HepG2 (cell line): ENCODE measurements around the gene CIAPIN1. TPM values are rescaled to one million over a fixed set of nuclear protein-coding genes. Genes with fewer than 3 reads are reported as not detected.

Experiments
- HNRNPL ChIP-seq: fragments of 200-400 bp; formaldehyde crosslinking; IDR thresholded peaks from 2 replicates; pipeline ENCODE4 v1.6.1; 2017; ENCODE audit warnings: mild to moderate bottlenecking, low read depth, low read length
- KMT2B ChIP-seq: IDR thresholded peaks from 2 replicates; pipeline ENCODE4 v1.6.1; 2016; ENCODE audit warnings: missing genetic modification reagents, missing compliant biosample characterization
- NCOA2 ChIP-seq: sonication (generic); formaldehyde crosslinking; IDR thresholded peaks from 2 replicates; pipeline ENCODE4 v1.8.0; 2022; ENCODE audit warnings: inconsistent platforms
- NR1H2 ChIP-seq: sonication (generic); formaldehyde crosslinking; IDR thresholded peaks from 2 replicates; pipeline ENCODE4 v1.8.1; 2022; ENCODE audit warnings: low read depth, missing genetic modification reagents, borderline replicate concordance
- POLR2AphosphoS2 ChIP-seq: IDR thresholded peaks from 2 replicates; pipeline ENCODE4 v1.6.1; 2011; ENCODE audit warnings: low read depth, low read length, improper control_type of control experiment
- RARA ChIP-seq: IDR thresholded peaks from 2 replicates; pipeline ENCODE4 v1.6.1; 2016; ENCODE audit warnings: missing genetic modification reagents, missing compliant biosample characterization
- RBFOX2 ChIP-seq: fragments of 200-400 bp; formaldehyde crosslinking; IDR thresholded peaks from 2 replicates; pipeline ENCODE4 v1.6.1; 2017; ENCODE audit warnings: low read depth, mild to moderate bottlenecking, low read length
- SIN3B ChIP-seq: fragments of 150-350 bp; IDR thresholded peaks from 2 replicates; pipeline ENCODE4 v1.6.1; 2014; ENCODE audit warnings: low read length
- SRSF9 ChIP-seq: fragments of 200-400 bp; formaldehyde crosslinking; IDR thresholded peaks from 2 replicates; pipeline ENCODE4 v1.6.1; 2018; ENCODE audit warnings: borderline replicate concordance, mild to moderate bottlenecking, low read depth, low read length; ENCODE audit not compliant: insufficient read depth, poor library complexity, severe bottlenecking
- ZBTB7B ChIP-seq: sonication (generic); formaldehyde crosslinking; IDR thresholded peaks from 2 replicates; pipeline ENCODE4 v1.4.0; 2020; ENCODE audit warnings: missing genetic modification reagents
- ZIK1 ChIP-seq: sonication (generic); formaldehyde crosslinking; IDR thresholded peaks from 2 replicates; pipeline ENCODE4 v1.5.0; 2020; ENCODE audit warnings: mild to moderate bottlenecking, low read depth, missing genetic modification reagents, borderline replicate concordance
- ZNF260 ChIP-seq: sonication (generic); formaldehyde crosslinking; IDR thresholded peaks from 2 replicates; pipeline ENCODE4 v1.4.0; 2020; ENCODE audit warnings: missing genetic modification reagents, low read depth, mild to moderate bottlenecking, borderline replicate concordance
- ZNF3 ChIP-seq: IDR thresholded peaks from 2 replicates; pipeline ENCODE4 v1.7.0; 2017; ENCODE audit warnings: inconsistent platforms
- ZNF317 ChIP-seq: sonication (generic); formaldehyde crosslinking; IDR thresholded peaks from 2 replicates; pipeline ENCODE4 v1.5.0; 2020; ENCODE audit warnings: mild to moderate bottlenecking, missing genetic modification reagents
- ZNF629 ChIP-seq: sonication (generic); formaldehyde crosslinking; conservative IDR thresholded peaks from 2 replicates; pipeline ENCODE4 v1.5.0; 2020; ENCODE audit warnings: missing genetic modification reagents
- ZNF709 ChIP-seq: sonication (generic); formaldehyde crosslinking; IDR thresholded peaks from 2 replicates; pipeline ENCODE4 v1.5.0; 2020; ENCODE audit warnings: mild to moderate bottlenecking, missing genetic modification reagents
- ZNF761 ChIP-seq: sonication (generic); formaldehyde crosslinking; conservative IDR thresholded peaks from 2 replicates; pipeline ENCODE4 v1.4.0; 2020; ENCODE audit warnings: mild to moderate bottlenecking, missing genetic modification reagents
- polyA plus RNA-seq, 8 experiments: library from polyadenylated mRNA; depleted of rRNA in 3 of 8; stranded (reverse) in 7 of 8; unstranded in 1 of 8; fragments of >200 nt; fragmentation: Illumina TruSeq in 4 of 8; extraction: Trizol in 4 of 8; gene quantifications; 2 replicates each; pipeline versions ENCODE4 v1.2.1 to v1.2.3, GENCODE V29; 2011 to 2016; ENCODE audit warnings: low read depth in 4 of 8, missing spikeins in 1 of 8, mixed read lengths in 1 of 8; ENCODE audit not compliant: insufficient read depth in 1 of 8
- total RNA-seq, 5 experiments: library from RNA; depleted of rRNA; stranded (reverse); fragments of >200 nt; fragmentation: Illumina TruSeq; extraction: Trizol; gene quantifications; 2 replicates each; pipeline ENCODE4 v1.2.3, GENCODE V29; 2016; ENCODE audit warnings: low read depth in 1 of 5
- TF ChIP-seq, protein P1 (sequence below): IDR thresholded peaks from 2 replicates; pipeline ENCODE4 v1.6.1; 2016
- TF ChIP-seq, protein P2 (sequence below): sonication (generic); formaldehyde crosslinking; IDR thresholded peaks from 2 replicates; pipeline ENCODE4 v1.8.0; 2022; ENCODE audit warnings: low read depth, missing genetic modification reagents
- TF ChIP-seq, protein P3 (sequence below): sonication (generic); formaldehyde crosslinking; IDR thresholded peaks from 2 replicates; pipeline ENCODE4 v1.9.0; 2021; ENCODE audit warnings: missing genetic modification reagents, mild to moderate bottlenecking, borderline replicate concordance
- TF ChIP-seq, protein P4 (sequence below): sonication (generic); formaldehyde crosslinking; IDR thresholded peaks from 2 replicates; pipeline ENCODE4 v1.8.1; 2023; ENCODE audit warnings: mild to moderate bottlenecking, missing genetic modification reagents
- TF ChIP-seq, protein P5 (sequence below): sonication (generic); formaldehyde crosslinking; IDR thresholded peaks from 2 replicates; pipeline ENCODE4 v1.4.0; 2020; ENCODE audit warnings: missing genetic modification reagents

The CIAPIN1 gene
- total and polyA plus RNA-seq, 2 of the 13 experiments (the other 11 are each of a cell fraction or from before 2014, with no cell fraction given): 69.3 to 89.7 TPM

DNA sequence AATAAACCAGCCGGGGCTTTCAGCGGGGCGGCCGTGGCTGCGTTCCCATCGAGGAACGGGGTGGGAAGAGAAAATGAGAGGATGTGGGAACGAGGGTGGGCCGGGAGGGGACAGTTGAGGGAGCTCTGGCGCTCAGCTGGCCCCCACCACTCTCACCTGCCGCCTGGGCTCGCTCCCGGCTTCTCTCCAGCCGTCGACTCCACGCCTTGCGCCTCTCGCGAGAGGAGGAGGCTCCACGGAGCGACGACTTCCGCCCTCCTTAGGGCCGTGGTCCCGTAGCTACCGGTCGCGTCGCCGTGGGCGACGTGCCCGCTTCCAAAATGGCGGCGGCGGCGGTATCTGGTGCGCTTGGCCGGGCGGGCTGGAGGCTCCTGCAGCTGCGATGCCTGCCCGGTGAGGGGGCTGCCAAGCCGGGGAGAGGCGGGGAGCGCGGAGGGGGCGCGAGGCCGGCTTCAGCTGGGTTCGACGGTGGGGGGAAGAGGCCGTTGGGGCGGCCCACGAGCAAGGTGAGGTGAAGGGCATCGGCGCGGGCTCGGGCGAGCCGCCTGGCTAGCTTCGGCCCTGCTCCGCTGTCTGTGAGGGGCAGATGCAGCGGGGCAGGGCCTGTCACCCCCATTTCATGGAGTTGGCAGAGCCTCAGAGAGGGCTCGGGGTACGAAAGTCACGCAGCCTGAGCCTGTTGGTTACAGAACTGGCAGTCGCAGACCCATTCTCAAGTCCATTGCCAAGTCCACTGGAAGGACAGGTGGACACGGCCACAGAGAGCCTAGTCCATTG lies at the start of gene CIAPIN1, which contains the start of gene COQ9 (continued):
- TF ChIP-seq, protein P1, sequence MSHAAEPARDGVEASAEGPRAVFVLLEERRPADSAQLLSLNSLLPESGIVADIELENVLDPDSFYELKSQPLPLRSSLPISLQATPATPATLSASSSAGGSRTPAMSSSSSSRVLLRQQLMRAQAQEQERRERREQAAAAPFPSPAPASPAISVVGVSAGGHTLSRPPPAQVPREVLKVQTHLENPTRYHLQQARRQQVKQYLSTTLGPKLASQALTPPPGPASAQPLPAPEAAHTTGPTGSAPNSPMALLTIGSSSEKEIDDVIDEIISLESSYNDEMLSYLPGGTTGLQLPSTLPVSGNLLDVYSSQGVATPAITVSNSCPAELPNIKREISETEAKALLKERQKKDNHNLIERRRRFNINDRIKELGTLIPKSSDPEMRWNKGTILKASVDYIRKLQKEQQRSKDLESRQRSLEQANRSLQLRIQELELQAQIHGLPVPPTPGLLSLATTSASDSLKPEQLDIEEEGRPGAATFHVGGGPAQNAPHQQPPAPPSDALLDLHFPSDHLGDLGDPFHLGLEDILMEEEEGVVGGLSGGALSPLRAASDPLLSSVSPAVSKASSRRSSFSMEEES (CRISPR knock-in tag): peak; percentile 74
- TF ChIP-seq KMT2B (CRISPR knock-in tag) (peak; percentile 98), ZNF761 (CRISPR knock-in tag) (peak; percentile 89), ZNF3 (CRISPR knock-in tag) (no peak), POLR2AphosphoS2 (no peak), ZNF260 (CRISPR knock-in tag) (no peak), SRSF9 (no peak), RBFOX2 (peak; percentile 99), NCOA2 (CRISPR knock-in tag) (peak; percentile 58), SIN3B (peak; percentile 67), RARA (CRISPR knock-in tag) (no peak), HNRNPL (no peak), ZNF709 (CRISPR knock-in tag) (peak; percentile 98), ZNF317 (CRISPR knock-in tag) (peak; percentile 62; the same call in 1 of the 2 replicates), NR1H2 (CRISPR knock-in tag) (peak; percentile 72; the same call in 1 of the 2 replicates), ZBTB7B (CRISPR knock-in tag) (peak; percentile 61; the same call in 1 of the 2 replicates), ZNF629 (peak; percentile 73), ZIK1 (CRISPR knock-in tag) (peak; percentile 53; the same call in 1 of the 2 replicates)
- TF ChIP-seq, protein P2, sequence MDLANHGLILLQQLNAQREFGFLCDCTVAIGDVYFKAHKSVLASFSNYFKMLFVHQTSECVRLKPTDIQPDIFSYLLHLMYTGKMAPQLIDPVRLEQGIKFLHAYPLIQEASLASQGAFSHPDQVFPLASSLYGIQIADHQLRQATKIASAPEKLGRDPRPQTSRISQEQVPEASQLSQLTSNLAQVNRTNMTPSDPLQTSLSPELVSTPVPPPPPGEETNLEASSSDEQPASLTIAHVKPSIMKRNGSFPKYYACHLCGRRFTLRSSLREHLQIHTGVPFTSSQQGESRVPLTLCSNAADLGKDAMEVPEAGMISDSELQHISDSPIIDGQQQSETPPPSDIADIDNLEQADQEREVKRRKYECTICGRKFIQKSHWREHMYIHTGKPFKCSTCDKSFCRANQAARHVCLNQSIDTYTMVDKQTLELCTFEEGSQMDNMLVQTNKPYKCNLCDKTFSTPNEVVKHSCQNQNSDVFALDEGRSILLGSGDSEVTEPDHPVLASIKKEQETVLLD (CRISPR knock-in tag): peak; percentile 91
- TF ChIP-seq, protein P3, sequence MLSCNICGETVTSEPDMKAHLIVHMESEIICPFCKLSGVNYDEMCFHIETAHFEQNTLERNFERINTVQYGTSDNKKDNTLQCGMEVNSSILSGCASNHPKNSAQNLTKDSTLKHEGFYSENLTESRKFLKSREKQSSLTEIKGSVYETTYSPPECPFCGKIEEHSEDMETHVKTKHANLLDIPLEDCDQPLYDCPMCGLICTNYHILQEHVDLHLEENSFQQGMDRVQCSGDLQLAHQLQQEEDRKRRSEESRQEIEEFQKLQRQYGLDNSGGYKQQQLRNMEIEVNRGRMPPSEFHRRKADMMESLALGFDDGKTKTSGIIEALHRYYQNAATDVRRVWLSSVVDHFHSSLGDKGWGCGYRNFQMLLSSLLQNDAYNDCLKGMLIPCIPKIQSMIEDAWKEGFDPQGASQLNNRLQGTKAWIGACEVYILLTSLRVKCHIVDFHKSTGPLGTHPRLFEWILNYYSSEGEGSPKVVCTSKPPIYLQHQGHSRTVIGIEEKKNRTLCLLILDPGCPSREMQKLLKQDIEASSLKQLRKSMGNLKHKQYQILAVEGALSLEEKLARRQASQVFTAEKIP (CRISPR knock-in tag): no peak
- TF ChIP-seq, protein P4, sequence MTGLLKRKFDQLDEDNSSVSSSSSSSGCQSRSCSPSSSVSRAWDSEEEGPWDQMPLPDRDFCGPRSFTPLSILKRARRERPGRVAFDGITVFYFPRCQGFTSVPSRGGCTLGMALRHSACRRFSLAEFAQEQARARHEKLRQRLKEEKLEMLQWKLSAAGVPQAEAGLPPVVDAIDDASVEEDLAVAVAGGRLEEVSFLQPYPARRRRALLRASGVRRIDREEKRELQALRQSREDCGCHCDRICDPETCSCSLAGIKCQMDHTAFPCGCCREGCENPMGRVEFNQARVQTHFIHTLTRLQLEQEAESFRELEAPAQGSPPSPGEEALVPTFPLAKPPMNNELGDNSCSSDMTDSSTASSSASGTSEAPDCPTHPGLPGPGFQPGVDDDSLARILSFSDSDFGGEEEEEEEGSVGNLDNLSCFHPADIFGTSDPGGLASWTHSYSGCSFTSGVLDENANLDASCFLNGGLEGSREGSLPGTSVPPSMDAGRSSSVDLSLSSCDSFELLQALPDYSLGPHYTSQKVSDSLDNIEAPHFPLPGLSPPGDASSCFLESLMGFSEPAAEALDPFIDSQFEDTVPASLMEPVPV (CRISPR knock-in tag): peak; percentile 82
- TF ChIP-seq, protein P5, sequence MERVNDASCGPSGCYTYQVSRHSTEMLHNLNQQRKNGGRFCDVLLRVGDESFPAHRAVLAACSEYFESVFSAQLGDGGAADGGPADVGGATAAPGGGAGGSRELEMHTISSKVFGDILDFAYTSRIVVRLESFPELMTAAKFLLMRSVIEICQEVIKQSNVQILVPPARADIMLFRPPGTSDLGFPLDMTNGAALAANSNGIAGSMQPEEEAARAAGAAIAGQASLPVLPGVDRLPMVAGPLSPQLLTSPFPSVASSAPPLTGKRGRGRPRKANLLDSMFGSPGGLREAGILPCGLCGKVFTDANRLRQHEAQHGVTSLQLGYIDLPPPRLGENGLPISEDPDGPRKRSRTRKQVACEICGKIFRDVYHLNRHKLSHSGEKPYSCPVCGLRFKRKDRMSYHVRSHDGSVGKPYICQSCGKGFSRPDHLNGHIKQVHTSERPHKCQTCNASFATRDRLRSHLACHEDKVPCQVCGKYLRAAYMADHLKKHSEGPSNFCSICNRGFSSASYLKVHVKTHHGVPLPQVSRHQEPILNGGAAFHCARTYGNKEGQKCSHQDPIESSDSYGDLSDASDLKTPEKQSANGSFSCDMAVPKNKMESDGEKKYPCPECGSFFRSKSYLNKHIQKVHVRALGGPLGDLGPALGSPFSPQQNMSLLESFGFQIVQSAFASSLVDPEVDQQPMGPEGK: peak; percentile 89
